ENCODE measurements around the gene GNB5. TPM values are rescaled to one million over a fixed set of nuclear protein-coding genes. Genes with fewer than 3 reads are reported as not detected.

Gene GNB5
- total RNA-seq, 1 experiment from 2014 or later = 29.8 TPM

DNA sequence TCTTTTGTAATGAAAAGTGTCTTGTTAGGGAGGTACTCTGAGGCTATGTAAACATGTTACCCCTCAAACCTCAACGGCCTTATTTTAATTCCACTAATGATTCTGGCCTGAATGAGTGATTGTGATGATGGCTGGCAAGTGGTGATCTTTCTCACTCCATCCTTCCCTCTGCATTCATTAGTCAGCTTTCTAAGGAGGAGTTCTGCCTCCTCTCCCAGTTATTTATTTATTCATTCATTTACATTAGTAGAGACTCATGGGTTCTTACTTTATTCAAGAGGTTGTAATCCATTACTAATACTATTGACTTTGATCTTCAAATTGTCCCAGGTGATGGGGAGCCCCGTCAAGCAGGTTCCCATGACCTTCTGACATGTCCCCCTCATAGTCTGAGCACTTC lies 35.3 kb downstream of the GNB5 start:
- Mint-ChIP-seq H3K4me1 (peaks cover 0 to 4% of the 10 kb centered on the region in 2 experiments; a peak in 1 of 4 replicates), H3K9me3 (no peaks in the 10 kb centered on the region), H3K36me3 (ENCODE audit: insufficient read depth in 1 of 3, low read depth in 3 of 3) (peaks cover 4 to 15% (median 15%) of the 10 kb centered on the region in 3 experiments; a peak in 6 of 7 replicates), H3K27me3 (ENCODE audit: low read depth) (no peaks in the 10 kb centered on the region), H3K27ac (no peak overlapping the region; a peak in 2 of 7 replicates), H3K4me3 (no peak overlapping the region)
- Histone ChIP-seq H3K23ac (ENCODE audit: insufficient read length, low read depth, low read length) (no peak overlapping the region), H4K5ac (ENCODE audit: insufficient read length, low read depth, low read length) (no peak overlapping the region), H4K20me1 (ENCODE audit: control insufficient read depth, insufficient read depth, insufficient read length) (no peaks in the 10 kb centered on the region), H3K4me1 (ENCODE audit: insufficient read depth, low read length) (no peaks in the 10 kb centered on the region), H3K4me2 (ENCODE audit: insufficient read depth, insufficient read length, low read length) (no peak overlapping the region), H3K56ac (ENCODE audit: insufficient read length, low read depth, low read length) (no peak overlapping the region), H3K23me2 (ENCODE audit: insufficient read length, low read depth, low read length, poor library complexity, severe bottlenecking) (no peaks in the 10 kb centered on the region), H3K14ac (ENCODE audit: insufficient read depth, low read length) (no peak overlapping the region), H3K9me3 (ENCODE audit: control insufficient read depth, low read depth, low read length) (no peaks in the 10 kb centered on the region), H2BK12ac (ENCODE audit: insufficient read length, low read depth, low read length) (no peak overlapping the region), H3K79me1 (ENCODE audit: insufficient read depth, low read depth, low read length, poor library complexity, severe bottlenecking) (no peaks in the 10 kb centered on the region), H2BK5ac (ENCODE audit: insufficient read length, low read length) (no peak overlapping the region), H3K79me2 (ENCODE audit: insufficient read depth, low read length) (no peaks in the 10 kb centered on the region), H3T11ph (ENCODE audit: low read length) (no peak overlapping the region), H4K8ac (replicated peaks; ENCODE audit: insufficient read length, low read depth, low read length) (no peak overlapping the region), H3K18ac (ENCODE audit: insufficient read length, low read depth, low read length) (no peak overlapping the region), H4K91ac (ENCODE audit: insufficient read length, low read depth, low read length) (no peak overlapping the region), H3K27me3 (ENCODE audit: insufficient read depth, low read length) (no peaks in the 10 kb centered on the region), H2BK20ac (ENCODE audit: low read depth, low read length, poor library complexity, severe bottlenecking) (no peak overlapping the region), H2BK120ac (ENCODE audit: low read depth, low read length, poor library complexity, severe bottlenecking) (no peak overlapping the region), H3K4ac (ENCODE audit: low read depth, low read length) (no peak overlapping the region), H2BK15ac (ENCODE audit: low read depth, low read length) (no peak overlapping the region), H2AK5ac (ENCODE audit: insufficient read length, low read length) (no peak overlapping the region), H3K9ac (ENCODE audit: extremely low read depth, insufficient read length, low read length) (no peak overlapping the region), H3K27ac (ENCODE audit: insufficient read length, low read depth, low read length) (no peak overlapping the region), H2AFZ (ENCODE audit: low read length) (no peak overlapping the region)
- no CpG with 5 or more reads among the region's 2 CpGs for WGBS (ENCODE audit: extremely low coverage, insufficient read length, low lambda C conversion rate)
- TF ChIP-seq, protein P1, sequence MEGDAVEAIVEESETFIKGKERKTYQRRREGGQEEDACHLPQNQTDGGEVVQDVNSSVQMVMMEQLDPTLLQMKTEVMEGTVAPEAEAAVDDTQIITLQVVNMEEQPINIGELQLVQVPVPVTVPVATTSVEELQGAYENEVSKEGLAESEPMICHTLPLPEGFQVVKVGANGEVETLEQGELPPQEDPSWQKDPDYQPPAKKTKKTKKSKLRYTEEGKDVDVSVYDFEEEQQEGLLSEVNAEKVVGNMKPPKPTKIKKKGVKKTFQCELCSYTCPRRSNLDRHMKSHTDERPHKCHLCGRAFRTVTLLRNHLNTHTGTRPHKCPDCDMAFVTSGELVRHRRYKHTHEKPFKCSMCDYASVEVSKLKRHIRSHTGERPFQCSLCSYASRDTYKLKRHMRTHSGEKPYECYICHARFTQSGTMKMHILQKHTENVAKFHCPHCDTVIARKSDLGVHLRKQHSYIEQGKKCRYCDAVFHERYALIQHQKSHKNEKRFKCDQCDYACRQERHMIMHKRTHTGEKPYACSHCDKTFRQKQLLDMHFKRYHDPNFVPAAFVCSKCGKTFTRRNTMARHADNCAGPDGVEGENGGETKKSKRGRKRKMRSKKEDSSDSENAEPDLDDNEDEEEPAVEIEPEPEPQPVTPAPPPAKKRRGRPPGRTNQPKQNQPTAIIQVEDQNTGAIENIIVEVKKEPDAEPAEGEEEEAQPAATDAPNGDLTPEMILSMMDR (conservative IDR thresholded peaks at IDR 0.05) = no peak
- DNase-seq = no peak

Measured in H9 (cell line).